HepG2 (cell line): ENCODE measurements around the gene MGMT. TPM values are rescaled to one million over a fixed set of nuclear protein-coding genes. Genes with fewer than 3 reads are reported as not detected.

Experiments used
- ATAC-seq: fragments of 200-7000 bp; cut with Tn5 transposase; 3 replicates; pipeline ENCODE4 v1.9.1; 2020; ENCODE audit warnings: mild to moderate bottlenecking, moderate library complexity
- BruUV-seq: library from RNA; stranded (reverse); fragments of 400-500 nt; replicated peaks from 2 replicates; lab custom pipeline; 2021; lab: Mats Ljungman, UMichigan
- CTCF ChIA-PET: fragments of 300-600 bp; formaldehyde crosslinking; extraction: SDS; loops from one replicate; lab custom pipeline; 2021; ENCODE audit warnings: low total read pairs, inconsistent platforms, low intra/inter-chr PET ratio; lab: Yijun Ruan, JAX
- POLR2A ChIA-PET: fragments of 350-600 bp; sonication (Branson Sonifier 250); formaldehyde crosslinking; loops from one replicate; lab custom pipeline; 2020; ENCODE audit warnings: antibody characterized with exemption, inconsistent platforms; lab: Yijun Ruan, JAX
- DNase-seq: peaks from one replicate; pipeline ENCODE4 v3.0.0-alpha.2; 2015; ENCODE audit warnings: low spot score
- FAIRE-seq: peaks from 3 replicates; lab custom pipeline; 2011; peaks lifted over from hg19 to GRCh38; lab: Jason Lieb, UNC
- H2AFZ ChIP-seq: one replicate; pipeline ENCODE4 v1.6.1; 2011; ENCODE audit warnings: low read length, inconsistent platforms
- H3K27ac ChIP-seq: fragments of 300-600 bp; 3 replicates; pipeline ENCODE4 v1.8.0; 2011; ENCODE audit warnings: mixed run types, mild to moderate bottlenecking, mixed read lengths, low read length, inconsistent platforms; ENCODE audit not compliant: insufficient read depth; ENCODE audit errors: extremely low read length
- H3K27me3 ChIP-seq, 2 experiments: fragments of 200-600 bp in 1 of 2; 2 replicates in 1 of 2; 3 replicates in 1 of 2; pipeline versions ENCODE4 v1.6.0 to v1.8.0; 2011; ENCODE audit warnings: low read length in 2 of 2, mild to moderate bottlenecking in 2 of 2, moderate library complexity in 2 of 2, inconsistent platforms in 1 of 2; ENCODE audit not compliant: insufficient read depth in 2 of 2, control insufficient read depth in 1 of 2
- H3K36me3 ChIP-seq, 2 experiments: fragments of 200-600 bp in 1 of 2; replicated peaks in 1 of 2; 2 replicates in 1 of 2; 3 replicates in 1 of 2; pipeline versions ENCODE4 v1.5.1 to v1.8.0; 2011; ENCODE audit warnings: low read length in 2 of 2, inconsistent platforms in 1 of 2; ENCODE audit not compliant: insufficient read depth in 2 of 2, control insufficient read depth in 1 of 2
- H3K4me1 ChIP-seq: 2 replicates; pipeline ENCODE4 v1.5.1; 2012; ENCODE audit warnings: low read length, inconsistent platforms; ENCODE audit not compliant: insufficient read depth
- H3K4me2 ChIP-seq: 2 replicates; pipeline ENCODE4 v1.6.0; 2011; ENCODE audit warnings: low read depth, low read length, inconsistent platforms
- H3K4me3 ChIP-seq, 3 experiments: fragments of 200-600 bp in 1 of 3; sonication (generic), shearing (Covaris generic) in 1 of 3; replicated peaks in 1 of 3; 2 replicates each; pipeline ENCODE4 v1.5.1; 2011 to 2016; ENCODE audit warnings: low read length in 3 of 3, inconsistent platforms in 2 of 3, low read depth in 2 of 3, mild to moderate bottlenecking in 2 of 3, control low read depth in 1 of 3, mixed read lengths in 1 of 3; ENCODE audit not compliant: insufficient read depth in 1 of 3
- H3K79me2 ChIP-seq: one replicate; pipeline ENCODE4 v1.6.1; 2011; ENCODE audit warnings: low read length, inconsistent platforms; ENCODE audit not compliant: insufficient read depth
- H3K9ac ChIP-seq: 2 replicates; pipeline ENCODE4 v1.6.0; 2011; ENCODE audit warnings: mild to moderate bottlenecking, low read depth, low read length, inconsistent platforms; ENCODE audit not compliant: insufficient read depth
- H3K9me3 ChIP-seq: 2 replicates; pipeline ENCODE4 v1.5.1; 2012; ENCODE audit warnings: mild to moderate bottlenecking, low read length
- H4K20me1 ChIP-seq: 2 replicates; pipeline ENCODE4 v1.6.0; 2011; ENCODE audit warnings: inconsistent platforms, mild to moderate bottlenecking, low read length, moderate library complexity; ENCODE audit not compliant: insufficient read depth
- DNMT1 ChIP-seq: sonication (generic); formaldehyde crosslinking; IDR thresholded peaks from 2 replicates; pipeline ENCODE4 v1.5.1; 2020; ENCODE audit warnings: mild to moderate bottlenecking, missing genetic modification reagents
- ESRRA ChIP-seq: sonication (generic); formaldehyde crosslinking; IDR thresholded peaks from 2 replicates; pipeline ENCODE4 v1.5.1; 2020; ENCODE audit warnings: mild to moderate bottlenecking, low read depth, missing genetic modification reagents
- FIP1L1 ChIP-seq: fragments of 200-400 bp; formaldehyde crosslinking; IDR thresholded peaks from 2 replicates; pipeline ENCODE4 v1.6.1; 2018; ENCODE audit warnings: low read depth, mild to moderate bottlenecking, low read length, moderate library complexity, borderline replicate concordance; ENCODE audit not compliant: insufficient read depth
- KDM5B ChIP-seq: sonication (generic); formaldehyde crosslinking; IDR thresholded peaks from 2 replicates; pipeline ENCODE4 v1.4.0; 2020; ENCODE audit warnings: missing genetic modification reagents, mild to moderate bottlenecking, borderline replicate concordance
- ONECUT2 ChIP-seq: sonication (generic); formaldehyde crosslinking; IDR thresholded peaks from 2 replicates; pipeline ENCODE4 v1.4.0; 2020; ENCODE audit warnings: missing genetic modification reagents
- PRDM4 ChIP-seq: sonication (generic); formaldehyde crosslinking; IDR thresholded peaks from 2 replicates; pipeline ENCODE4 v1.9.0; 2021; ENCODE audit warnings: missing genetic modification reagents, borderline replicate concordance
- REL ChIP-seq: sonication (generic); formaldehyde crosslinking; conservative IDR thresholded peaks from 2 replicates; pipeline ENCODE4 v1.8.0; 2022; ENCODE audit warnings: mild to moderate bottlenecking, missing genetic modification reagents, moderate library complexity
- SAFB2 ChIP-seq: sonication (generic); formaldehyde crosslinking; IDR thresholded peaks from 2 replicates; pipeline ENCODE4 v1.5.1; 2020; ENCODE audit warnings: missing genetic modification reagents, low read depth, mild to moderate bottlenecking, borderline replicate concordance
- SCMH1 ChIP-seq: sonication (generic); formaldehyde crosslinking; IDR thresholded peaks from 2 replicates; pipeline ENCODE4 v1.9.0; 2021; ENCODE audit warnings: missing genetic modification reagents, mild to moderate bottlenecking, borderline replicate concordance
- SKI ChIP-seq: fragments of 450-650 bp; IDR thresholded peaks from one replicate; pipeline ENCODE4 v1.6.1; 2018; ENCODE audit warnings: mild to moderate bottlenecking; ENCODE audit not compliant: partially characterized antibody
- TFDP1 ChIP-seq: IDR thresholded peaks from 2 replicates; pipeline ENCODE4 v1.6.1; 2016; ENCODE audit warnings: missing compliant biosample characterization, missing genetic modification reagents, borderline replicate concordance
- ZFP82 ChIP-seq: sonication (generic); formaldehyde crosslinking; IDR thresholded peaks from 2 replicates; pipeline ENCODE4 v1.5.1; 2020; ENCODE audit warnings: mild to moderate bottlenecking, missing genetic modification reagents, borderline replicate concordance
- ZKSCAN8 ChIP-seq: IDR thresholded peaks from 2 replicates; pipeline ENCODE4 v1.6.1; 2016; ENCODE audit warnings: borderline replicate concordance, missing genetic modification reagents, missing compliant biosample characterization
- ZNF343 ChIP-seq: sonication (generic); formaldehyde crosslinking; IDR thresholded peaks from 2 replicates; pipeline ENCODE4 v1.4.0; 2020; ENCODE audit warnings: mild to moderate bottlenecking, missing genetic modification reagents
- ZNF75D ChIP-seq: sonication (generic); formaldehyde crosslinking; IDR thresholded peaks from 2 replicates; pipeline ENCODE4 v1.8.1; 2023; ENCODE audit warnings: missing genetic modification reagents, mild to moderate bottlenecking, borderline replicate concordance
- WGBS: methylation state at CpG from one replicate; pipeline ENCODE4 v1.1.6; 2017; ENCODE audit warnings: low lambda C conversion rate; 5-methylcytosine and 5-hydroxymethylcytosine counted together
- in situ Hi-C: cut with HindIII; loops from 2 replicates; pipeline ENCODE4 v1.10.0; 2017; ENCODE audit warnings: low pct_unique_long_range_greater_than_20kb; ENCODE audit not compliant: extremely low pct_ligation_motif_present
- intact Hi-C: fragments of 100-400 bp; cut with micrococcal nuclease; formaldehyde crosslinking; loops from one replicate; pipeline ENCODE4 v1.10.0; 2022; ENCODE audit not compliant: unreplicated experiment
- polyA plus RNA-seq, 8 experiments: library from polyadenylated mRNA; depleted of rRNA in 3 of 8; stranded (reverse) in 7 of 8; unstranded in 1 of 8; fragments of >200 nt; fragmentation: Illumina TruSeq in 4 of 8; extraction: Trizol in 4 of 8; gene quantifications; 2 replicates each; pipeline versions ENCODE4 v1.2.1 to v1.2.3, GENCODE V29; 2011 to 2016; ENCODE audit warnings: low read depth in 4 of 8, missing spikeins in 1 of 8, mixed read lengths in 1 of 8; ENCODE audit not compliant: insufficient read depth in 1 of 8
- total RNA-seq, 5 experiments: library from RNA; depleted of rRNA; stranded (reverse); fragments of >200 nt; fragmentation: Illumina TruSeq; extraction: Trizol; gene quantifications; 2 replicates each; pipeline ENCODE4 v1.2.3, GENCODE V29; 2016; ENCODE audit warnings: low read depth in 1 of 5

The MGMT gene
- total and polyA plus RNA-seq, 2 of the 13 experiments (the other 11 are each of a cell fraction or from before 2014, with no cell fraction given), result 12.0 to 19.5 TPM

DNA sequence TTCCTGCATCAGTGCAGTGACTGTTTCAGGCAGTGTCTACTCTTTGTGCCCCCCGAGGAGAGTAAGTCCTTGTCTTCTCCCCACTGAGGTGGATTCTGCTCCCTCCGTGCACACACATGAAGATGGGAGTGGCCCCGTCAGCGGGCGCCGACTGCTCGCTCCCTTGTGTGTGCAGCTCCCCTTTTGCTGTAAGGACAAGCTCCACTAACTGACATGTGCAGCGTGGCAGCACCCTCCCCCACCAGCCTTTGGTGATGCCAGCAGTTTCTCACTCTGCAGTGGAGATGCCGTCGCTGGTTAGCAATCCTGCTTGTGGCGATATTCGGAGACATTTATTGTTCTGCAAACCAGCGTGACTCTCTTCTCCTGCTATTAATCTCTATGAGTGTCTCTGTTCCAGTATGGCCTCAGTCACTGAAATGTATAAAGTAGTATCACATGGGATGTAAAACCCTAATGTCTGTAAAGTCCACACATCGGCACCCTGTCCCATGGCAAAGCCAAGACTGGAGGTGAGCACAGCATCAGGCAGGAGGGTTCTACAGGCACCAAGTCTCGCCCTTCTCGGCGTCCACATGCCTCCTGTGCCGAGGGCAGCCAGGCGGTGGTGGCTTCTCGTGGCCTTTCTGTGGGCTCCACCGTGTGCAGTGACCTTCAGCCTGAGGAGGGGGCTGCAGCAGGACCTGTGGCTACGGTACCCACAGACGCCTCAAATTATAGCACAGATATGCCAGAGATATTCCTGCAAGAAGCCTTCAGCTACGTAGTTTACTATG is 294.3 kb downstream of the MGMT start:
- Histone ChIP-seq H3K4me1 (no peaks in the 10 kb centered on the region; the same call in 1 of the 2 replicates), H3K4me3 (no peak overlapping the region), H3K4me2 (no peak overlapping the region), H3K9me3 (no peaks in the 10 kb centered on the region), H3K27me3 (no peaks in the 10 kb centered on the region), H3K36me3 (no peaks in the 10 kb centered on the region), H3K79me2 (no peaks in the 10 kb centered on the region), H3K9ac (no peak overlapping the region), H2AFZ (no peak overlapping the region), H3K27ac (no peak overlapping the region), H4K20me1 (no peaks in the 10 kb centered on the region)
- no peak for DNase-seq
- intact Hi-C loops, result no loop called here
- 85% methylated on average over 21 of the region's 24 CpGs for WGBS
- in situ Hi-C loops, result no loop called here
- ATAC-seq, result no peak
- TF ChIP-seq ONECUT2 (CRISPR knock-in tag), result no peak
- TF ChIP-seq DNMT1 (CRISPR knock-in tag), result no peak
- TF ChIP-seq REL (CRISPR knock-in tag), result no peak
- TF ChIP-seq SCMH1 (CRISPR knock-in tag), result no peak
- no peak for TF ChIP-seq ESRRA (CRISPR knock-in tag)
- TF ChIP-seq SKI, result no peak
- no peak for TF ChIP-seq ZNF75D (CRISPR knock-in tag)
- no peak for TF ChIP-seq ZNF343 (CRISPR knock-in tag)
- TF ChIP-seq FIP1L1, result no peak
- no peak for TF ChIP-seq ZKSCAN8 (CRISPR knock-in tag)
- TF ChIP-seq SAFB2 (CRISPR knock-in tag), result no peak
- TF ChIP-seq PRDM4 (CRISPR knock-in tag), result no peak
- TF ChIP-seq ZFP82, result no peak
- TF ChIP-seq TFDP1 (CRISPR knock-in tag), result no peak
- no peak for TF ChIP-seq KDM5B (CRISPR knock-in tag)
- CTCF ChIA-PET, result no interaction called here
- no TSS peak for BruUV-seq
- POLR2A ChIA-PET, result no interaction called here
- FAIRE-seq, result no peak
